ENCODE data around the gene DPH7.
"Not testable (repeated sequence)": the region's sequence is repeated elsewhere in the genome, so short reads cannot be mapped to it uniquely, and the experiment has no call there.

The DPH7 gene

GRCh38 chr9:137544176-137544760 is 34.5 kb downstream of the DPH7 start:
- DNase-seq = no peak

DNA sequence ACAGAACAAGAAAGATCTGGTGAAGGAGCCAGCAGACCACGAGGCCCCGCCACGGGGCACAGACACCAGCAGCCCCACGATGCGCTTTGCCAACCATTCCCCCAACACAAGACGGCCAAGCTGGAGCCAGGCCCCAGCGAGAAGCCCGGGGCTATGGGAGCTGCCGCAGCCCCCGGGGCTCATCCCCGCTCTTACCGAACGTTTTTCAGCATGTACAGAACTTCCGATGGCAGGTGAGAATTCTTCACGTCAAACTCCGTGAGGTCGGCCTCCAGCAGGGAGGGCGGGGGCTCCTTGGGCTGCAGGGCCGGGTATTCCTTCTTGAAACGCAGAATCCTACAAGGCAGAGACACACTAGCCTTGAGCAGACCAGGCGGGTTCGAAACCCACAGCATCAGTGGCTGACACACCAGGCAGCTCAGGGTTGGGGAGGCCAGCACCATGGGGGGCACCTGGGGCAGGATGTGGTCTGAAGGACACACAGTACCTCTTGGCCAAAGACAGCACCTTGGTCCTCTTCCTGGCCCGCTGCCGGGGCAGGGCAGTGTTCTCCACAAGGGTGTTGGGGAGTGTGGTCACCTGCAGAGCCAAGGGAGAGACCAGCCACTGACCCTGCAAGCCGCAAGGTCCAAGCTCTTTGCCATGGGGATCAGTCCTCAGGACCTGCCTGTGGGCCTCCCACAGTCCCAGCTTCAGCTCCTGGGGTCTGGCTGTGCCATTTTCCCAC is 35.3 kb downstream of the DPH7 start:
- DNase-seq = no peak

- no peak for DNase-seq
Observed at GRCh38 chr9:137542486-137542885, 36.2 kb downstream of the DPH7 start.

DNA sequence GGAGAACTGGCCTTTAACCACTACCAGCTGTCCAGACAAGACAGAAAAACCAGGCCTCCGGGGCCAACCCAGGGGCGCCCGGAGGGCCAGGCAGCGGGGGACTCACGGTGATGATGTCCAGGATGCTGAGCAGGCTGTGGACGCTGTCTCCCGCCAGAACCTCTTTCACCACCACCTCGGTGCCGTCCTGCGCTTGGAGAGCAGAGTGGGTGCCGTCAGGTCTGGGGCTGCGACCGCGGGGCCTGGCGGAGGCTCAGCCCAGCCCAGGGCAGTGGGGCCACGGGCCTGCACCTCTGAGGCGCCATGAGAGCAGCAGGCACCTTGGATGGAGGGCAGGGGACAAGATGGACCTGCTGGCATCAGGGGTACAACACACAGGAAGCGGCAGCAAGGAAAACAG is 38.2 kb downstream of the DPH7 start:
- no peak for DNase-seq

GRCh38 chr9:137538058-137538457 is 40.7 kb downstream of the DPH7 start:
- no peak for DNase-seq

DNA sequence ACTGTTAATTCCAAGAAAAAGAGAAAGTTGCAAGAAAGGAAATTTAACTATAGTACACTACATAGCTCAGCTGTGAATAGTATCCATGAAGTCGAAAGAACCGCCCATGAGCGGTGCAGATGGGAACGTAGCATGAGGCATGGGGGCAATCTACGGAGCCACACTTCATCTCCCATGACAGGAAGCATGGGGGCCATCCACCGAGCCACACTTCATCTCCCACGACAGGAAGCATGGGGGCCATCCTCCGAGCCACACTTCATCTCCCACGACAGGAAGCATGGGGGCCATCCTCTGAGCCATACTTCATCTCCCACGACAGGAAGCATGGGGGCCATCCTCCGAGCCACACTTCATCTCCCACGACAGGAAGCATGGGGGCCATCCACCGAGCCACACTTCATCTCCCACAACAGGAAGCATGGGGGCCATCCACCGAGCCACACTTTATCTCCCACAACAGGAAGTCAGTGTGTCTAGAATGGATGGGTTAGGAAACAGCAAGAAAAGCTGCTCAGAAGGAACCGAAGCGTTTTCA is 42.1 kb downstream of the DPH7 start:
- DNase-seq = not testable (repeated sequence)

DNA sequence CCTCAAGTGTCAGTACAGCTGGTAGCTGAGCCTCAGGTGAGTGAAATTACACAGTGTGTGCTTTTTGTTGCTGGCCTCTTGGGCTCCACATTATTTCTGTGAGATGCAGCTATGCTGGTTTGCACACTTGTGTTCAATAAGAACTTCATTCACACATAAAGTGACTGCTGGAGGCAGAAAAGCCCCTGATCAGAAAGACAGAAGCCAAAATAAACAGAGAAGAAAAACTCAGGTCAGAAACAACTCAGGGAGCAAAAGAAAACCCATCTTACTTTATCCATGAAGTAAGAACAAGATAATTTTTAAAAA is 43.7 kb downstream of the DPH7 start:
- no peak for DNase-seq

GRCh38 chr9:137534256-137535119 is 44.2 kb downstream of the DPH7 start:
- peak; percentile 14 for DNase-seq

GRCh38 chr9:137532891-137533468 is 45.7 kb downstream of the DPH7 start:
- DNase-seq = not testable (repeated sequence)

DNA sequence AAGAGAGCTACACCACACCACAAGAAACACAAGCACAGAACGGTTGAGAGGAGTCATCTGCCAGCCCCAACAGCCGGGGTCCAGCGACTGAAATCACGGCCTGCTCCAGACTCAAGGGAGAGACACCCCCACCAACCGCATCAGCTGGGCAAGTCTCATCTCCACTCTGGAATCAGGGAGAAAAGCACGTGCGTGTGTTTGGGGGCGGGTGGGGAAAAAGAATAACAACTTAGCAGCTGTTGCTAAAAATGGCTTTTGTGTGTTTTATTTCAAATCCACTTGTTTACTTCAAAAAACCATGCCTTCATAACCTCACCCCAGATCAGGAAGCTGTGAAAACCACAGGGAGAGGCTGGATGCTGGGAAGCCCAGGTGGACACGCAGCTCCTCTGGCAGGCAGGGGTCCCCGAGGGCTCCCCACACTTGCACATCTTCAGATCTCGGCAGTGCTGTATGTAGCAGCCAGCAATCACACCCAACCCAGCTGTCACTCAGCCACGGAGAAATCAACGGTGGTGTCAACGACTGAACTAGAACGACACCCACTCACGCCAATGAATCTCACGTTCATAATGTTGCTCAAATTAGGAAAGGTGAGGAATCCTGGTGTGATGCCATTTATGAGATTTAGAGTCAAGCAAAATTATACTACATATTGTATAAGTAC is 47.5 kb downstream of the DPH7 start:
- DNase-seq = no peak

DNA sequence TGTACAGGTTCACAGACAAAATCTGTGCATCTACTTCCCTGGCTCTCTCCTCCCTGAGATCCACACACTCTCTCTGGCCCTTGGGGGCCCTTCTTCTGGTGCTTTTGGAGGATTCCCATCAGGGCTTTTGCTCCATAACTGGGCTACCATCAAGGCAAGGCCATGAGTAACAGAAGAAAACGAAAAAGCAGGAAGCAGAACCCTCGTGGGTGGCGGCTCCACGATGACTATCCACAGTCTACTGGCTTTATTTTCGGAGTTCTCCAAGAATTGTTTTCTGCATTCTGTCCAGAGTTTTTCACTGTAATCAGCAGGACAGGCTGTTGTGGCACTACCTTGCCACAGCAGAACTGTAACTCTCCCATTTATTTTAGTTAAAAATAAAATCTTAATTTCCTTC is 48.4 kb downstream of the DPH7 start:
- DNase-seq = no peak

DNA sequence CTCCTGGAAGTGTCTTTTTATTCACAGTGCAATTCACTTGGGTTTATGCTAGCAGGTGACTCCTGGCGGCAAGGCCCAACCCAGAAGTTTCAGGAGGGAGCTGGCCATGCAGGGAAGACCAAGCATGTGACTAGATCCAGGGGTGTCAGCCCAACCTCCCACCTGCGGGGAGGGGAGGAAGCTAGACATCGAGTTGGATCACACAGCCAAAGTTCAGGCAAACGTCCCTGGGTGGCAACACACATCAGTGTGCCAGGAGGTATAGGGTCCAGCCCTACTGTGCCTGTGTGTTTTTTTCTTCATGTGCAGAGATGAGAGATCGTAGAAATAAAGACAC is 53.8 kb downstream of the DPH7 start:
- no peak for DNase-seq

DNA sequence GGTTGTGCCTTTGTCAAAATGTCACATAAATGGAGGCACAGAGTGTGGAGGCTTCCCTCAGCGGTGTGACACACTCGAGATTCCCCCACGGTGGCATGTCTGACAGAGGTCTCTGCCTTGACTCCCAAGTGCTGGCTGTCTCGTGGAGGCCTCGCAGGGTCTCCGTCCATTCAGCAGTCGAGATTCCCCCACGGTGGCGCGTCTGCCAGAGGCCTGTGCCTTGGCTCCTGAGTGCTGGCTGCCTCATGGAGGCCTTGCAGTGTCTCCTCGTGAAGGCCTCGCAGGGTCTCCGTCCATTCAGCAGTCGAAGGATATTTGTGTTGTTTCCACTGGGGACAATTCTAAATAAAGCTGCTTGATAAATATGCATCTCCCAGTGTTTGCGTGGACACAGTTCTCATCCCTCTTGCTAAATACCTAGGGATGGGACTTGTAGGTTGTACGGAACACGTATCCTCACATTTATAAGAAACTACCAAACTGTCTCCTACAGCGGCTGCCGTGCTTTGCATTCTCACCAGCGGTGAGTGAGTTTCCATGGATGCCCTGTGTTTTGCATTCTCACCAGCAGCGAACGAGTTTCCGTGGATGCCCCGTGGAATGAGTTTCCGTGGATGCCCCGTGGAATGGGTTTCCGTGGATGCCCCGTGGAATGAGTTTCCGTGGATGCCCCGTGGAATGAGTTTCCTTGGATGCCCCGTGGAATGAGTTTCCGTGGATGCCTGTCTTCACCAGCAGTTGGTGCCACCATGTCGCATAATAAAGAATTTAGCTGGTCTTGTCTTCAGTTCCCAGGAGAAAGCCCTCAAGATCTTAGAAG is 54.4 kb downstream of the DPH7 start:
- DNase-seq = no peak

- no peak for DNase-seq
Observed at GRCh38 chr9:137522746-137523455, 55.8 kb downstream of the DPH7 start.

GRCh38 chr9:137521405-137521985 is 57.2 kb downstream of the DPH7 start:
- DNase-seq = no peak

GRCh38 chr9:137520614-137521404 is 57.9 kb downstream of the DPH7 start:
- DNase-seq = no peak

- no peak for DNase-seq
Observed at GRCh38 chr9:137519553-137519952, 59.2 kb downstream of the DPH7 start.

GRCh38 chr9:137518661-137519459 is 59.9 kb downstream of the DPH7 start:
- not testable (repeated sequence) for DNase-seq
